Astrocyte (in vitro differentiated cells and primary cell): ENCODE measurements around the gene HOXC9.

Source experiments
- CTCF ChIP-seq: IDR thresholded peaks from 2 replicates; pipeline ENCODE4 v1.5.1; 2011; ENCODE audit warnings: low read depth, mild to moderate bottlenecking, inconsistent platforms, low read length, moderate library complexity; ENCODE audit not compliant: insufficient read depth
- EZH2 ChIP-seq: IDR thresholded peaks from 2 replicates; pipeline ENCODE4 v1.6.1; 2012; ENCODE audit warnings: mild to moderate bottlenecking, low read length, inconsistent platforms; ENCODE audit not compliant: insufficient read depth

GRCh38 chr12:54032627-54033100 is 32.7 kb downstream of the HOXC9 start, which contains the start of gene HOXC5:
- TF ChIP-seq CTCF (peak; percentile 76), EZH2 (no peak)
